Glutamatergic neuron (in vitro differentiated cells): ENCODE measurements around the gene TMEM258. TPM values are rescaled to one million over a fixed set of nuclear protein-coding genes. Genes with fewer than 3 reads are reported as not detected.

Experiments
- DNase-seq: peaks from one replicate; pipeline ENCODE4 v3.0.0; 2022
- H3K27ac Mint-ChIP-seq: one replicate; pipeline ENCODE4 v1.8.0; 2020; ENCODE audit warnings: mild to moderate bottlenecking, mixed read lengths, inconsistent platforms; ENCODE audit not compliant: unreplicated experiment
- H3K27me3 Mint-ChIP-seq: one replicate; pipeline ENCODE4 v1.8.0; 2020; ENCODE audit warnings: mild to moderate bottlenecking, moderate library complexity, mixed read lengths, inconsistent platforms; ENCODE audit not compliant: unreplicated experiment
- H3K36me3 Mint-ChIP-seq: one replicate; pipeline ENCODE4 v1.8.0; 2020; ENCODE audit warnings: mild to moderate bottlenecking, mixed read lengths, inconsistent platforms; ENCODE audit not compliant: unreplicated experiment
- H3K4me1 Mint-ChIP-seq: one replicate; pipeline ENCODE4 v1.8.0; 2020; ENCODE audit warnings: mild to moderate bottlenecking, low read depth, mixed read lengths, inconsistent platforms; ENCODE audit not compliant: unreplicated experiment
- H3K4me3 Mint-ChIP-seq: one replicate; pipeline ENCODE4 v1.8.0; 2020; ENCODE audit warnings: mild to moderate bottlenecking, mixed read lengths, inconsistent platforms; ENCODE audit not compliant: unreplicated experiment
- H3K9me3 Mint-ChIP-seq: one replicate; pipeline ENCODE4 v1.8.0; 2020; ENCODE audit warnings: mild to moderate bottlenecking, moderate library complexity, mixed read lengths, inconsistent platforms; ENCODE audit not compliant: unreplicated experiment
- CTCF ChIP-seq: fragments of 200-600 bp; sonication (generic); IDR thresholded peaks from one replicate; pipeline ENCODE4 v1.5.0; 2021; ENCODE audit not compliant: partially characterized antibody, unreplicated experiment
- total RNA-seq: library from RNA; stranded (reverse); fragmentation: NEBNext Ultra II Directional; extraction: Animal tissue kit (Norgen Biotek cat#: 25700); gene quantifications from one replicate; pipeline ENCODE4 v1.2.1, GENCODE V29; 2021; ENCODE audit not compliant: unreplicated experiment

Gene TMEM258
- total RNA-seq, 1 donor from 2014 or later, result 82.7 TPM

DNA sequence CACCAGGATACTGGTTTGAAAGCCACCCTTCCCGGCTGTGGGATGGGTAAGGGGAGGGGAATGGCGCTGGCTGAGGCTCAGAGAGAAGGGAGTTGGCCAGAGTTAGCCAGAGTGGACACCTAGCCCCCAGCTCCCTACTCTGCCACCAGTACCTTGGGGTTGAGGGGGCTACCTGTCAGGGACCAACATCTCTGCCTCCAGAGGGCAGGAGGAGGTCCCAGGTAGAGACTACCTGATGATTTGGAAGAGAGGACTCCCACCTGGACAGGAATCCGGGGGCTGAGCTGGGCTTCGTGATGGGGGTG, 36.3 kb downstream of the TMEM258 start:
- Mint-ChIP-seq H3K4me3 (no peak overlapping the region), H3K27ac (no peak overlapping the region), H3K9me3 (peaks cover 3% of the 10 kb centered on the region), H3K4me1 (no peaks in the 10 kb centered on the region), H3K27me3 (peaks cover 21% of the 10 kb centered on the region), H3K36me3 (no peaks in the 10 kb centered on the region)
- TF ChIP-seq CTCF, result no peak
- no peak for DNase-seq

GRCh38 chr11:61754534-61755482, 37.6 kb downstream of the TMEM258 start:
- Mint-ChIP-seq H3K4me1 (no peaks in the 10 kb centered on the region), H3K9me3 (peaks cover 3% of the 10 kb centered on the region), H3K27ac (no peak overlapping the region), H3K4me3 (no peak overlapping the region), H3K36me3 (no peaks in the 10 kb centered on the region), H3K27me3 (peaks cover 20% of the 10 kb centered on the region)
- DNase-seq, result no peak
- TF ChIP-seq CTCF, result no peak

- Mint-ChIP-seq H3K36me3 (no peaks in the 10 kb centered on the region), H3K27me3 (peaks cover 21% of the 10 kb centered on the region), H3K4me3 (no peak overlapping the region), H3K4me1 (peaks cover 7% of the 10 kb centered on the region), H3K27ac (no peak overlapping the region), H3K9me3 (peaks cover 3% of the 10 kb centered on the region)
- no peak for DNase-seq
- TF ChIP-seq CTCF, result no peak
These were observed 38.7 kb downstream of the TMEM258 start for GRCh38 chr11:61753672-61754071.

DNA sequence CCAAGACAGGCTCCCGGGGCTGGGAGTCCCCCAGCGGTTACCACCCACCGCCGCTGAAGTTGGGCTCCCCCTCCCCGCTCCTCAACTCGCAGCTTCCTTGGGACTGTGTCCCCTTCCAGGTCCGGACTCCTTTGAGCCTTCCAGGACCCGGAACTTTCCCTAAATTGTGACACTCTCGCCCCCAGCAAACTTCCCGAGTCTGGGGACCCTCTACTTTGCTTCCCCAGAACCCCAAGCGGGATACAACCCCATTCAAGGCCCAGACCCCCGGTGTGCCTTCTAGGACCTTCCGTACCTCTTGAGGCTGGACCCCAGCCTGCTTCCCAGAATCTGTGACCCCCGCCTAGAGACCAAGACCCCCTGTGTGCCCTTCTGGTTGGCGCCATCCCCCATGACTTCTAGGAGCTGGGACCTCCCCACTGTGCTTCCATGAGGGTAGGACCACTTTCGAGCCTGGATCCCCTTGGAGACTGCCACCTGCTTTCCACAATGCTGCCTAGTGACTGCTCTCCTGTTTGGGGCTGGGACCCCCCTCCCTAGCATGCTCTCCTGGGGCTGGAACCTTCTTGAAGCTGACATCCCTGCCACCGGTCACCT, 39.4 kb downstream of the TMEM258 start:
- Mint-ChIP-seq H3K36me3 (no peaks in the 10 kb centered on the region), H3K4me3 (peak overlapping the region; percentile 80), H3K27ac (no peak overlapping the region), H3K4me1 (peaks cover 7% of the 10 kb centered on the region), H3K9me3 (peaks cover 3% of the 10 kb centered on the region), H3K27me3 (peaks cover 21% of the 10 kb centered on the region)
- no peak for DNase-seq
- no peak for TF ChIP-seq CTCF
